Measurements from ENCODE around the gene SNX2.

- TF ChIP-seq POLR2A (IDR thresholded peaks at IDR 0.05) (no peak), POLR2AphosphoS5 (IDR thresholded peaks at IDR 0.05; ENCODE audit: insufficient read depth in 1 of 2, low read depth in 1 of 2) (no peak)
These were observed 10.4 kb downstream of the SNX2 start for GRCh38 chr5:122785294-122785693.

Data from vagina (tissue), 2 donors.